MM.1S (cell line): ENCODE measurements around the gene RAB3D.

ENCODE experiments used
- CTCF ChIP-seq: fragments of 300-600 bp; sonication (generic); IDR thresholded peaks from 2 replicates; pipeline ENCODE4 v1.5.1; 2016; ENCODE audit warnings: antibody characterized with exemption, low read length, mixed read lengths
- EZH2phosphoT487 ChIP-seq: fragments of 300-600 bp; sonication (generic); IDR thresholded peaks from 2 replicates; pipeline ENCODE4 v1.6.1; 2018; ENCODE audit warnings: antibody characterized with exemption, low read length

GRCh38 chr19:11306337-11306736 is 33.1 kb downstream of the RAB3D start:
- TF ChIP-seq CTCF (no peak), EZH2phosphoT487 (no peak)
